B cell (primary cell): Measurements from ENCODE around the gene HIBCH.
"Not testable (repeated sequence)": the region's sequence is repeated elsewhere in the genome, so short reads cannot be mapped to it uniquely, and the experiment has no call there.

Experiments used
- EZH2 ChIP-seq: IDR thresholded peaks from 2 replicates; pipeline ENCODE4 v1.6.1; 2012; ENCODE audit warnings: borderline replicate concordance, low read depth, mild to moderate bottlenecking, moderate library complexity, low read length; ENCODE audit not compliant: insufficient read depth, poor library complexity, severe bottlenecking
- TF ChIP-seq, protein P1 (sequence below): fragments of 200-600 bp; IDR thresholded peaks from one replicate; pipeline ENCODE4 v1.8.0; 2022; ENCODE audit warnings: antibody characterized with exemption, mild to moderate bottlenecking

DNA sequence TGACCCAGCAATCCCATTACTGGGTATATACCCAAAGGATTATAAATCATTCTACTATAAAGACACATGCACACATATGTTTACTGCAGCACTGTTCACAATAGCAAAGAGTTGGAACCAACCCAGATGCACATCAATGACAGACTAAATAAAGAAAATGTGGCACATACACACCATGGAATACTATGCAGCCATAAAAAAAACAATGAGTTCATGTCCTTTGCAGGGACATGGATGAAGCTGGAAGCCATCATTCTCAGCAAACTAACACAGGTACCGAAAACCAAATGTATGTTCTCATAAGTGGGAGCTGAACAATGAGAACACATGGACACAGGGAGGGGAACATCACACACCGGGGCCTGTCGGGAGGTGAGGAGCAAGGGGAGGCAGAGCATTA is 49.9 kb downstream of the HIBCH start:
- TF ChIP-seq, protein P1, sequence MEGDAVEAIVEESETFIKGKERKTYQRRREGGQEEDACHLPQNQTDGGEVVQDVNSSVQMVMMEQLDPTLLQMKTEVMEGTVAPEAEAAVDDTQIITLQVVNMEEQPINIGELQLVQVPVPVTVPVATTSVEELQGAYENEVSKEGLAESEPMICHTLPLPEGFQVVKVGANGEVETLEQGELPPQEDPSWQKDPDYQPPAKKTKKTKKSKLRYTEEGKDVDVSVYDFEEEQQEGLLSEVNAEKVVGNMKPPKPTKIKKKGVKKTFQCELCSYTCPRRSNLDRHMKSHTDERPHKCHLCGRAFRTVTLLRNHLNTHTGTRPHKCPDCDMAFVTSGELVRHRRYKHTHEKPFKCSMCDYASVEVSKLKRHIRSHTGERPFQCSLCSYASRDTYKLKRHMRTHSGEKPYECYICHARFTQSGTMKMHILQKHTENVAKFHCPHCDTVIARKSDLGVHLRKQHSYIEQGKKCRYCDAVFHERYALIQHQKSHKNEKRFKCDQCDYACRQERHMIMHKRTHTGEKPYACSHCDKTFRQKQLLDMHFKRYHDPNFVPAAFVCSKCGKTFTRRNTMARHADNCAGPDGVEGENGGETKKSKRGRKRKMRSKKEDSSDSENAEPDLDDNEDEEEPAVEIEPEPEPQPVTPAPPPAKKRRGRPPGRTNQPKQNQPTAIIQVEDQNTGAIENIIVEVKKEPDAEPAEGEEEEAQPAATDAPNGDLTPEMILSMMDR, result not testable (repeated sequence)
- TF ChIP-seq EZH2, result not testable (repeated sequence)
